ENCODE measurements around the gene LMF2. TPM values are rescaled to one million over a fixed set of nuclear protein-coding genes. Genes with fewer than 3 reads are reported as not detected.
A peak's percentile ranks its signal among the peaks of the same experiment; 100 is the strongest.

The LMF2 gene
- total and polyA plus RNA-seq, 5 donors from 2014 or later = 21.5 to 113 (median 21.8) TPM

- Mint-ChIP-seq H3K9me3 (no peaks in the 10 kb centered on the region), H3K4me1 (peaks cover 0 to 13% (median 4%) of the 10 kb centered on the region in 4 donors), H3K36me3 (no peaks in the 10 kb centered on the region), H3K27me3 (peaks cover 29% of the 10 kb centered on the region), H3K27ac (no peak overlapping the region), H3K4me3 (peak overlapping the region in 1 of 4 donors; percentile 5)
- H3K4me1 ChIP-seq (ENCODE audit: control insufficient read depth, insufficient read depth, low read length, poor library complexity, severe bottlenecking) = peaks cover 19% of the 10 kb centered on the region
- DNase-seq (no peak), ATAC-seq (ENCODE audit: low read depth in 2 of 2) (no peak)
- H3K9me3 ChIP-seq (ENCODE audit: control insufficient read depth in 2 of 2, low read length in 2 of 2) = no peaks in the 10 kb centered on the region
- no peak overlapping the region for H3K27ac ChIP-seq (ENCODE audit: insufficient read depth, low read length, poor library complexity, severe bottlenecking)
- no peaks in the 10 kb centered on the region for H3K27me3 ChIP-seq (ENCODE audit: control insufficient read depth, insufficient read depth, low read length)
- H3K36me3 ChIP-seq (ENCODE audit: control insufficient read depth, insufficient read depth, low read length) = no peaks in the 10 kb centered on the region
- no peak overlapping the region for H3K4me3 ChIP-seq (ENCODE audit: low read depth, low read length)
Observed at GRCh38 chr22:50483556-50483955, 23.9 kb downstream of the LMF2 start.

- DNase-seq (no peak), ATAC-seq (ENCODE audit: low read depth in 2 of 2) (no peak)
- H3K4me1 Mint-ChIP-seq = peaks cover 0 to 13% (median 4%) of the 10 kb centered on the region in 4 donors
- no peaks in the 10 kb centered on the region for H3K9me3 Mint-ChIP-seq
- H3K36me3 Mint-ChIP-seq = no peaks in the 10 kb centered on the region
- H3K4me1 ChIP-seq (ENCODE audit: control insufficient read depth, insufficient read depth, low read length, poor library complexity, severe bottlenecking) = peaks cover 19% of the 10 kb centered on the region
- no peaks in the 10 kb centered on the region for H3K9me3 ChIP-seq (ENCODE audit: control insufficient read depth in 2 of 2, low read length in 2 of 2)
- H3K27ac ChIP-seq (ENCODE audit: insufficient read depth, low read length, poor library complexity, severe bottlenecking) = no peak overlapping the region
- H3K27ac Mint-ChIP-seq = no peak overlapping the region
- H3K27me3 Mint-ChIP-seq = peaks cover 31% of the 10 kb centered on the region
- no peaks in the 10 kb centered on the region for H3K27me3 ChIP-seq (ENCODE audit: control insufficient read depth, insufficient read depth, low read length)
- no peak overlapping the region for H3K4me3 ChIP-seq (ENCODE audit: low read depth, low read length)
- no peaks in the 10 kb centered on the region for H3K36me3 ChIP-seq (ENCODE audit: control insufficient read depth, insufficient read depth, low read length)
- H3K4me3 Mint-ChIP-seq = peak overlapping the region in 2 of 4 donors; percentile 46 to 60
Observed at GRCh38 chr22:50483106-50483505, 24.4 kb downstream of the LMF2 start.

- H3K27me3 Mint-ChIP-seq = peaks cover 31% of the 10 kb centered on the region
- H3K9me3 Mint-ChIP-seq = no peaks in the 10 kb centered on the region
- peak overlapping the region in 3 of 4 donors; percentile 71 to 80 (median 78) for H3K4me3 Mint-ChIP-seq
- no peak overlapping the region for H3K27ac Mint-ChIP-seq
- no peaks in the 10 kb centered on the region for H3K27me3 ChIP-seq (ENCODE audit: control insufficient read depth, insufficient read depth, low read length)
- H3K36me3 Mint-ChIP-seq = no peaks in the 10 kb centered on the region
- H3K4me1 ChIP-seq (ENCODE audit: control insufficient read depth, insufficient read depth, low read length, poor library complexity, severe bottlenecking) = peaks cover 19% of the 10 kb centered on the region
- H3K36me3 ChIP-seq (ENCODE audit: control insufficient read depth, insufficient read depth, low read length) = no peaks in the 10 kb centered on the region
- H3K27ac ChIP-seq (ENCODE audit: insufficient read depth, low read length, poor library complexity, severe bottlenecking) = no peak overlapping the region
- H3K4me1 Mint-ChIP-seq = peaks cover 0 to 13% (median 4%) of the 10 kb centered on the region in 4 donors
- no peak for DNase-seq
- no peak overlapping the region for H3K4me3 ChIP-seq (ENCODE audit: low read depth, low read length)
- H3K9me3 ChIP-seq (ENCODE audit: control insufficient read depth in 2 of 2, low read length in 2 of 2) = no peaks in the 10 kb centered on the region
- no peak for ATAC-seq (ENCODE audit: low read depth in 2 of 2)
Observed at GRCh38 chr22:50482107-50483074, 25.1 kb downstream of the LMF2 start.

GRCh38 chr22:50481440-50482106, 25.9 kb downstream of the LMF2 start, which contains the start of gene ADM2:
ADM2 (plus strand) TSS chr22:50481543; CDS start chr22:50481848, 305 bp downstream.
- Mint-ChIP-seq H3K9me3 (no peaks in the 10 kb centered on the region), H3K36me3 (no peaks in the 10 kb centered on the region), H3K4me3 (peak within 1 kb of the TSS; percentile 79 to 86 (median 80)), H3K27me3 (peaks cover 31% of the 10 kb centered on the region), H3K27ac (peak within 1 kb of the TSS in 2 of 3 donors; percentile 52 to 77), H3K4me1 (peaks cover 0 to 13% (median 4%) of the 10 kb centered on the region in 4 donors)
- H3K4me1 ChIP-seq (ENCODE audit: control insufficient read depth, insufficient read depth, low read length, poor library complexity, severe bottlenecking) = peaks cover 19% of the 10 kb centered on the region
- H3K9me3 ChIP-seq (ENCODE audit: control insufficient read depth in 2 of 2, low read length in 2 of 2) = no peaks in the 10 kb centered on the region
- DNase-seq (peak; percentile 47 to 64 (median 63)), ATAC-seq (ENCODE audit: low read depth in 2 of 2) (peak; percentile 75 to 79)
- no peak within 1 kb of the TSS for H3K4me3 ChIP-seq (ENCODE audit: low read depth, low read length)
- no peaks in the 10 kb centered on the region for H3K27me3 ChIP-seq (ENCODE audit: control insufficient read depth, insufficient read depth, low read length)
- no peak within 1 kb of the TSS for H3K27ac ChIP-seq (ENCODE audit: insufficient read depth, low read length, poor library complexity, severe bottlenecking)
- no peaks in the 10 kb centered on the region for H3K36me3 ChIP-seq (ENCODE audit: control insufficient read depth, insufficient read depth, low read length)

- H3K36me3 ChIP-seq (ENCODE audit: control insufficient read depth, insufficient read depth, low read length) = no peaks in the 10 kb centered on the region
- Mint-ChIP-seq H3K4me1 (peaks cover 0 to 11% (median 4%) of the 10 kb centered on the region in 4 donors), H3K27ac (peak overlapping the region in 1 of 3 donors; percentile 36), H3K27me3 (peaks cover 26% of the 10 kb centered on the region), H3K36me3 (no peaks in the 10 kb centered on the region), H3K4me3 (peak overlapping the region in 2 of 4 donors; percentile 79 to 80), H3K9me3 (no peaks in the 10 kb centered on the region)
- no peak overlapping the region for H3K4me3 ChIP-seq (ENCODE audit: low read depth, low read length)
- no peak for DNase-seq
- no peaks in the 10 kb centered on the region for H3K9me3 ChIP-seq (ENCODE audit: control insufficient read depth in 2 of 2, low read length in 2 of 2)
- ATAC-seq (ENCODE audit: low read depth in 2 of 2) = no peak
- H3K27me3 ChIP-seq (ENCODE audit: control insufficient read depth, insufficient read depth, low read length) = no peaks in the 10 kb centered on the region
- no peak overlapping the region for H3K27ac ChIP-seq (ENCODE audit: insufficient read depth, low read length, poor library complexity, severe bottlenecking)
- peaks cover 19% of the 10 kb centered on the region for H3K4me1 ChIP-seq (ENCODE audit: control insufficient read depth, insufficient read depth, low read length, poor library complexity, severe bottlenecking)
Observed at GRCh38 chr22:50481045-50481439, 26.5 kb downstream of the LMF2 start.

GRCh38 chr22:50479721-50480120, 27.8 kb downstream of the LMF2 start:
- Mint-ChIP-seq H3K27ac (peak overlapping the region in 1 of 3 donors; percentile 31), H3K36me3 (no peaks in the 10 kb centered on the region)

GRCh38 chr22:50477923-50478322, 29.6 kb downstream of the LMF2 start:
- no peak overlapping the region for H3K27ac Mint-ChIP-seq
- no peak for ATAC-seq (ENCODE audit: low read depth in 2 of 2)
- no peaks in the 10 kb centered on the region for H3K9me3 Mint-ChIP-seq
- H3K4me1 ChIP-seq (ENCODE audit: control insufficient read depth, insufficient read depth, low read length, poor library complexity, severe bottlenecking) = peaks cover 39% of the 10 kb centered on the region
- H3K27me3 ChIP-seq (ENCODE audit: control insufficient read depth, insufficient read depth, low read length) = no peaks in the 10 kb centered on the region
- H3K4me3 Mint-ChIP-seq = peak overlapping the region in 3 of 4 donors; percentile 33 to 81 (median 61)
- H3K4me3 ChIP-seq (ENCODE audit: low read depth, low read length) = no peak overlapping the region
- peaks cover 5% of the 10 kb centered on the region for H3K36me3 Mint-ChIP-seq
- H3K9me3 ChIP-seq (ENCODE audit: control insufficient read depth in 2 of 2, low read length in 2 of 2) = no peaks in the 10 kb centered on the region
- peaks cover 21% of the 10 kb centered on the region for H3K27me3 Mint-ChIP-seq
- no peak for DNase-seq
- H3K27ac ChIP-seq (ENCODE audit: insufficient read depth, low read length, poor library complexity, severe bottlenecking) = no peak overlapping the region
- H3K4me1 Mint-ChIP-seq = peaks cover 0 to 30% (median 15%) of the 10 kb centered on the region in 4 donors
- H3K36me3 ChIP-seq (ENCODE audit: control insufficient read depth, insufficient read depth, low read length) = no peaks in the 10 kb centered on the region

More at GRCh38 chr22:50479721-50480120, 27.8 kb downstream of the LMF2 start:
- no peak overlapping the region for H3K27ac ChIP-seq (ENCODE audit: insufficient read depth, low read length, poor library complexity, severe bottlenecking)
- Mint-ChIP-seq H3K27me3 (peaks cover 21% of the 10 kb centered on the region), H3K9me3 (no peaks in the 10 kb centered on the region), H3K4me3 (peak overlapping the region; percentile 59 to 86 (median 80)), H3K4me1 (peaks cover 0 to 18% (median 7%) of the 10 kb centered on the region in 4 donors)
- no peak for DNase-seq
- no peaks in the 10 kb centered on the region for H3K9me3 ChIP-seq (ENCODE audit: control insufficient read depth in 2 of 2, low read length in 2 of 2)
- ATAC-seq (ENCODE audit: low read depth in 2 of 2) = no peak
- peaks cover 26% of the 10 kb centered on the region for H3K4me1 ChIP-seq (ENCODE audit: control insufficient read depth, insufficient read depth, low read length, poor library complexity, severe bottlenecking)
- no peaks in the 10 kb centered on the region for H3K36me3 ChIP-seq (ENCODE audit: control insufficient read depth, insufficient read depth, low read length)
- no peak overlapping the region for H3K4me3 ChIP-seq (ENCODE audit: low read depth, low read length)
- no peaks in the 10 kb centered on the region for H3K27me3 ChIP-seq (ENCODE audit: control insufficient read depth, insufficient read depth, low read length)
